Esophagus squamous epithelium (tissue), 4 donors: ENCODE results near the gene IP6K2.

ENCODE experiments used
- CTCF ChIP-seq, 6 experiments: fragments of 450-650 bp in 4 of 6; fragments of 200-600 bp in 2 of 6; sonication (generic) in 2 of 6; IDR thresholded peaks; one replicate each; pipeline ENCODE4 v1.5.1; 2016 to 2019; ENCODE audit warnings: antibody characterized with exemption in 6 of 6, mild to moderate bottlenecking in 4 of 6, moderate library complexity in 4 of 6
- POLR2A ChIP-seq, 4 donors: fragments of 450-650 bp; IDR thresholded peaks; one replicate each; pipeline ENCODE4 v1.6.1; 2017; ENCODE audit warnings: antibody characterized with exemption in 4 of 4, mild to moderate bottlenecking in 4 of 4, moderate library complexity in 3 of 4

DNA sequence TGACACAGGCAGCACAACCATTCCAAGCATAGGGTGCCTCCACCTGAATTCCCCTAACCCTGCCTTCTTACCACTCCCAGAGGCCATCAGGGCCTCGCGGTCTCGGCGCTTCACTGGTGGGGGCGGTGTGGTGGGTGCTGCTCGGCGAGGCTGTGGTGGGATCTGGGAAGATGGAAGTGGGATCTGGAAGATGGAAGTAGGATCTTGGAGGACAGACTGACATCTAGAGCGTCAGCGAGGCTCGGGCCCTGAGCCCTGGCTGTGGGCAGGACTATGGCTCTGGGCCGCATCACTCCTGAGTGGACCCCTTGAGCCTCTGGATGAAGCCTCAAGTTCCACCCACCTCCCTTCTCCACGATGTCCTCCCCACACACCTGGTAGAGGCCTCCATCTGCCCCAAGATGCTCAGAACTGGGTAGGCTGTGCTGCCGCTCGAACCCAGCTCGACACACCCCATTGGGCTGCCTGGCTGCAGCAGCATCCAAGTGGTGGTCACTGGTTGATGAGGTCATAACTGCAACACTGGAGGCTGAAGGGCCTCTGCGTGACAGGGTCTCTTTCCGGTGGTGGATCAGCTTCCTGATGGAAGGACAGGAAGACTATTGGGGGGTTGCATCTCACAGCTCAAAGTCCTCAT lies 34.9 kb downstream of the IP6K2 start:
- TF ChIP-seq POLR2A (IDR thresholded peaks at IDR 0.05) (no peak), CTCF (IDR thresholded peaks at IDR 0.05) (no peak)
